ENCODE data around the gene RPS6KA4.
"Not testable (repeated sequence)": the region's sequence is repeated elsewhere in the genome, so short reads cannot be mapped to it uniquely, and the experiment has no call there.

The RPS6KA4 gene

DNA sequence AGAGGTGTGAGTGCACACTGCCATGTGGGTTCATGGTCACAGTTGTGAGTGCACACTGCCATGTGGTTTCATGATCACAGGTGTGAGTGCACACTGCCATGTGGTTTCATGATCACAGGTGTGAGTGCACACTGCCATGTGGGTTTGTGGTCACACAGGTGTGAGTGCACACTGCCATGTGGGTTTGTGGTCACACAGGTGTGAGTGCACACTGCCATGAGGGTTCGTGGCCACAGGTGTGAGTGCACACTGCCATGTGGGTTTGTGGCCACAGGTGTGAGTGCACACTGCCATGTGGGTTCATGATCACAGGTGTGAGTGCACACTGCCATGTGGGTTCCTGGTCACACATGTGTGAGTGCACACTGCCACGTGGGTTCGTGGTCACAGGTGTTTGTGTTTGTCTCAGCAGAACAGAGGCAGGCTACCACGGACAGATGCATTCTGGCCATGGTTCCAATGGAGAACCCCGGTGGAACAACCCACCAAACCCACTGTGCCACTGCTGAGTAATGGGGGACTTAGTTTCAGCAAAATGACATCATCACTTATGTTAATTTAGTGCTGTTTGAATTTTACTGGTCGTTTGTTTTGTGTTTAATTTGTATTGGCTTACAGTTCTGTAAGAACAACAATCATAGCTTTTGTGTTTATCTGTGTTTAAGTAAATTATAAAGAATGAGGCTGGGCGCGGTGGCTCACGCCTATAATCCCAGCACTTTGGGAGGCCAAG is 57.2 kb downstream of the RPS6KA4 start:
- Histone ChIP-seq H3K36me3 (ENCODE audit: control insufficient read depth, insufficient read depth, low read length) (no peaks in the 10 kb centered on the region), H3K27me3 (ENCODE audit: control insufficient read depth, insufficient read depth, low read length, poor library complexity, severe bottlenecking) (no peaks in the 10 kb centered on the region), H3K27ac (ENCODE audit: insufficient read depth, low read depth, low read length, poor library complexity, severe bottlenecking) (no peak overlapping the region), H3K4me3 (ENCODE audit: insufficient read depth, low read depth, low read length) (no peak overlapping the region), H3K4me1 (ENCODE audit: control insufficient read depth, insufficient read depth, low read length) (peaks cover 7% of the 10 kb centered on the region), H3K9me3 (ENCODE audit: control insufficient read depth, low read length) (no peaks in the 10 kb centered on the region)
- 92 to 95% methylated on average over 9 of the region's 9 CpGs for WGBS, 2 experiments

DNA sequence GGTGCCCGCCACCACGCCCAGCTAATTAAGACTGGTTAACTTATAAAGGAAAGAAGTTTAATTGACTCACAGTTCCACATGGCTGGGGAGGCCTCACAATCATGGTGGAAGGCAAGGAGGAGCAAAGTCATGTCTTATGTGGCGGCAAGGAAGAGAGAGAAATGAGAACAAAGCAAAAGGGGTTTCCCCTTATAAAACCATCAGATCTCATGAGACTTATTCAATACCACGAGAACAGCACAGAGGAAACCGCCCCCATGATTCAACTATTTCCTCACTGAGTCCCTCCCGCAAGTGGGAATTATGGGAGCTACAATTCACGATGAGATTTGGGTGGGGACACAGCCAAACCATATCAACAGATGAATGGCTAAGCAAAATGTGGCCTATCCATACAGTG is 59.3 kb downstream of the RPS6KA4 start:
- not testable (repeated sequence) for H3K4me3 ChIP-seq (ENCODE audit: insufficient read depth, low read depth, low read length); H3K9me3 ChIP-seq (ENCODE audit: control insufficient read depth, low read length); H3K27me3 ChIP-seq (ENCODE audit: control insufficient read depth, insufficient read depth, low read length, poor library complexity, severe bottlenecking); H3K27ac ChIP-seq (ENCODE audit: insufficient read depth, low read depth, low read length, poor library complexity, severe bottlenecking); H3K4me1 ChIP-seq (ENCODE audit: control insufficient read depth, insufficient read depth, low read length); H3K36me3 ChIP-seq (ENCODE audit: control insufficient read depth, insufficient read depth, low read length)
- 97% methylated on average over 7 of the region's 7 CpGs for WGBS, 2 experiments

DNA sequence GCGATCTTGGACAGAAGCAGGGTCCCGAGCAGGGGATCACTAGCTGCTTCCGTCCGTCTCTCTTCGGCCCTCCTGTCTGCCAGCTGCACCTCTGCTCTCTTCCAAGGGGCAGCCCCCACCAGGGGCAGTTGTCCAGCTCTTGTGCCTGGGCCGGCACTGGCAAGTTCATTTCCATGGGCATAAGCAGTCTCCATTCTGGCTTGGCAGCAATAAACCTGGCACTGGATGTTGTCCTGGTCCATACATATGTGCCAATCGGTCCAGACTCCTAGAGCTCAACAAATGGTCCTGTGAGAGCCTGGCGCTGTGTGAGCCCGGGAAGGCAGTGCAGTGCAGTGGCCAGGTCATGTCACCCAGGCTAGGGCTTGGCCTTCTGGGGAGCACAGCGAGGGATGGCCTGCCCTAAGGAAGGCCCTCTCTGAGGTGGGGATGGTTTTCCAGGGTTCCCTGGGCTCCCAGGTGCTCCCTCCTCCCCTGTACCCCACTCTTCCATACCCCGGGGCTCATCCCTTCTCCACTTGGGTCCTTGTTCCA is 60.4 kb downstream of the RPS6KA4 start:
- WGBS, 2 experiments: 95 to 96% methylated on average over 11 of the region's 11 CpGs
- no peak overlapping the region for H3K27ac ChIP-seq (ENCODE audit: insufficient read depth, low read depth, low read length, poor library complexity, severe bottlenecking)

DNA sequence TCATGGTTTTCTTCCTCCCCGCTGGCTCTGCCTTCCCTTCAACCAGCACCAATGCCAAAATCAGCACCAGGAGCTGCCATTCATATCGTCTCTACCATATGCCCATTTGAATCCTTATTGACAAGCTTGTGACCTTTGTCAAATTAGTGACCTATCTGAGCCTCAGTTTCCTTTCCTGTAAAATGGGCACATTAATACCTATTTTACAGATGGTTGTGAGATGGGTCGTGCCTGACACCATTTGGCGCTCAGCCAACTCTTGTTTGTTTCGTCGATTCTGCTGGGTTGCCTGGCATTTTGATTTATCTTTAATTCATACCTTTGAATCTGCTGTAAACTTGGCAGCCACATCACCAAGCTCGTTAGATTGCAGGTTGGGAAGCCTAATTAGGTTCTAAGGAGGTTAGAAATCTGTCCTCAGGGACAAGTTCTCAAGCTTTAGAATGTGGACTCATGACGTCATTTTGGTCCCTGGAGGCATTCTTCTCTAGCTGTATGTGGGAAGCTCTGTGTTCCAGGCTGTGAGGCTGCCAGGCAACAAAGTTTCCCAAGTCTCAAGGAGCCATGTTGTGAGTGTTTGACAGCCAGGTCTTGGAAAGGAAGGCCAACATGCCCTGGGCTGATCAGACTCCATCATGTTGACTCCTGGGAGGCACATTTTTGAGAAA is 61.0 kb downstream of the RPS6KA4 start:
- no peaks in the 10 kb centered on the region for H3K9me3 ChIP-seq (ENCODE audit: control insufficient read depth, low read length)
- no peaks in the 10 kb centered on the region for H3K36me3 ChIP-seq (ENCODE audit: control insufficient read depth, insufficient read depth, low read length)
- peaks cover 5% of the 10 kb centered on the region for H3K4me1 ChIP-seq (ENCODE audit: control insufficient read depth, insufficient read depth, low read length)
- no peak overlapping the region for H3K27ac ChIP-seq (ENCODE audit: insufficient read depth, low read depth, low read length, poor library complexity, severe bottlenecking)
- H3K27me3 ChIP-seq (ENCODE audit: control insufficient read depth, insufficient read depth, low read length, poor library complexity, severe bottlenecking): no peaks in the 10 kb centered on the region
- H3K4me3 ChIP-seq (ENCODE audit: insufficient read depth, low read depth, low read length): no peak overlapping the region
- WGBS, 2 experiments: 93 to 94% methylated on average over 8 of the region's 8 CpGs

More for the DNA sequence above, 60.4 kb downstream of the RPS6KA4 start:
- H3K4me3 ChIP-seq (ENCODE audit: insufficient read depth, low read depth, low read length): no peak overlapping the region
- H3K4me1 ChIP-seq (ENCODE audit: control insufficient read depth, insufficient read depth, low read length): peaks cover 7% of the 10 kb centered on the region
- no peaks in the 10 kb centered on the region for H3K36me3 ChIP-seq (ENCODE audit: control insufficient read depth, insufficient read depth, low read length)
- no peaks in the 10 kb centered on the region for H3K27me3 ChIP-seq (ENCODE audit: control insufficient read depth, insufficient read depth, low read length, poor library complexity, severe bottlenecking)
- H3K9me3 ChIP-seq (ENCODE audit: control insufficient read depth, low read length): no peaks in the 10 kb centered on the region
